HepG2 (cell line): ENCODE data around the gene TOM1L1. TPM values are rescaled to one million over a fixed set of nuclear protein-coding genes. Genes with fewer than 3 reads are reported as not detected.

Experiments used
- ATAC-seq: fragments of 200-7000 bp; cut with Tn5 transposase; 3 replicates; pipeline ENCODE4 v1.9.1; 2020; ENCODE audit warnings: mild to moderate bottlenecking, moderate library complexity
- BruUV-seq: library from RNA; stranded (reverse); fragments of 400-500 nt; replicated peaks from 2 replicates; lab custom pipeline; 2021; lab: Mats Ljungman, UMichigan
- CTCF ChIA-PET: fragments of 300-600 bp; formaldehyde crosslinking; extraction: SDS; loops from one replicate; lab custom pipeline; 2021; ENCODE audit warnings: low total read pairs, inconsistent platforms, low intra/inter-chr PET ratio; lab: Yijun Ruan, JAX
- POLR2A ChIA-PET: fragments of 350-600 bp; sonication (Branson Sonifier 250); formaldehyde crosslinking; loops from one replicate; lab custom pipeline; 2020; ENCODE audit warnings: antibody characterized with exemption, inconsistent platforms; lab: Yijun Ruan, JAX
- DNase-seq: peaks from one replicate; pipeline ENCODE4 v3.0.0-alpha.2; 2015; ENCODE audit warnings: low spot score
- FAIRE-seq: peaks from 3 replicates; lab custom pipeline; 2011; peaks lifted over from hg19 to GRCh38; lab: Jason Lieb, UNC
- H2AFZ ChIP-seq: one replicate; pipeline ENCODE4 v1.6.1; 2011; ENCODE audit warnings: low read length, inconsistent platforms
- H3K27ac ChIP-seq: fragments of 300-600 bp; 3 replicates; pipeline ENCODE4 v1.8.0; 2011; ENCODE audit warnings: mixed run types, mild to moderate bottlenecking, mixed read lengths, low read length, inconsistent platforms; ENCODE audit not compliant: insufficient read depth; ENCODE audit errors: extremely low read length
- H3K27me3 ChIP-seq, 2 experiments: fragments of 200-600 bp in 1 of 2; 2 replicates in 1 of 2; 3 replicates in 1 of 2; pipeline versions ENCODE4 v1.6.0 to v1.8.0; 2011; ENCODE audit warnings: low read length in 2 of 2, mild to moderate bottlenecking in 2 of 2, moderate library complexity in 2 of 2, inconsistent platforms in 1 of 2; ENCODE audit not compliant: insufficient read depth in 2 of 2, control insufficient read depth in 1 of 2
- H3K36me3 ChIP-seq, 2 experiments: fragments of 200-600 bp in 1 of 2; replicated peaks in 1 of 2; 2 replicates in 1 of 2; 3 replicates in 1 of 2; pipeline versions ENCODE4 v1.5.1 to v1.8.0; 2011; ENCODE audit warnings: low read length in 2 of 2, inconsistent platforms in 1 of 2; ENCODE audit not compliant: insufficient read depth in 2 of 2, control insufficient read depth in 1 of 2
- H3K4me1 ChIP-seq: 2 replicates; pipeline ENCODE4 v1.5.1; 2012; ENCODE audit warnings: low read length, inconsistent platforms; ENCODE audit not compliant: insufficient read depth
- H3K4me2 ChIP-seq: 2 replicates; pipeline ENCODE4 v1.6.0; 2011; ENCODE audit warnings: low read depth, low read length, inconsistent platforms
- H3K4me3 ChIP-seq, 3 experiments: fragments of 200-600 bp in 1 of 3; sonication (generic), shearing (Covaris generic) in 1 of 3; replicated peaks in 1 of 3; 2 replicates each; pipeline ENCODE4 v1.5.1; 2011 to 2016; ENCODE audit warnings: low read length in 3 of 3, inconsistent platforms in 2 of 3, low read depth in 2 of 3, mild to moderate bottlenecking in 2 of 3, control low read depth in 1 of 3, mixed read lengths in 1 of 3; ENCODE audit not compliant: insufficient read depth in 1 of 3
- H3K79me2 ChIP-seq: one replicate; pipeline ENCODE4 v1.6.1; 2011; ENCODE audit warnings: low read length, inconsistent platforms; ENCODE audit not compliant: insufficient read depth
- H3K9ac ChIP-seq: 2 replicates; pipeline ENCODE4 v1.6.0; 2011; ENCODE audit warnings: mild to moderate bottlenecking, low read depth, low read length, inconsistent platforms; ENCODE audit not compliant: insufficient read depth
- H3K9me3 ChIP-seq: 2 replicates; pipeline ENCODE4 v1.5.1; 2012; ENCODE audit warnings: mild to moderate bottlenecking, low read length
- H4K20me1 ChIP-seq: 2 replicates; pipeline ENCODE4 v1.6.0; 2011; ENCODE audit warnings: inconsistent platforms, mild to moderate bottlenecking, low read length, moderate library complexity; ENCODE audit not compliant: insufficient read depth
- SKI ChIP-seq: fragments of 450-650 bp; IDR thresholded peaks from one replicate; pipeline ENCODE4 v1.6.1; 2018; ENCODE audit warnings: mild to moderate bottlenecking; ENCODE audit not compliant: partially characterized antibody
- ZNF550 ChIP-seq: sonication (generic); formaldehyde crosslinking; IDR thresholded peaks from 2 replicates; pipeline ENCODE4 v1.4.0; 2020; ENCODE audit warnings: mild to moderate bottlenecking, missing genetic modification reagents, borderline replicate concordance
- ZNF891 ChIP-seq: sonication (generic); formaldehyde crosslinking; IDR thresholded peaks from 2 replicates; pipeline ENCODE4 v1.5.0; 2020; ENCODE audit warnings: mild to moderate bottlenecking, missing genetic modification reagents
- WGBS: methylation state at CpG from one replicate; pipeline ENCODE4 v1.1.6; 2017; ENCODE audit warnings: low lambda C conversion rate; 5-methylcytosine and 5-hydroxymethylcytosine counted together
- in situ Hi-C: cut with HindIII; loops from 2 replicates; pipeline ENCODE4 v1.10.0; 2017; ENCODE audit warnings: low pct_unique_long_range_greater_than_20kb; ENCODE audit not compliant: extremely low pct_ligation_motif_present
- intact Hi-C: fragments of 100-400 bp; cut with micrococcal nuclease; formaldehyde crosslinking; loops from one replicate; pipeline ENCODE4 v1.10.0; 2022; ENCODE audit not compliant: unreplicated experiment
- polyA plus RNA-seq, 8 experiments: library from polyadenylated mRNA; depleted of rRNA in 3 of 8; stranded (reverse) in 7 of 8; unstranded in 1 of 8; fragments of >200 nt; fragmentation: Illumina TruSeq in 4 of 8; extraction: Trizol in 4 of 8; gene quantifications; 2 replicates each; pipeline versions ENCODE4 v1.2.1 to v1.2.3, GENCODE V29; 2011 to 2016; ENCODE audit warnings: low read depth in 4 of 8, missing spikeins in 1 of 8, mixed read lengths in 1 of 8; ENCODE audit not compliant: insufficient read depth in 1 of 8
- total RNA-seq, 5 experiments: library from RNA; depleted of rRNA; stranded (reverse); fragments of >200 nt; fragmentation: Illumina TruSeq; extraction: Trizol; gene quantifications; 2 replicates each; pipeline ENCODE4 v1.2.3, GENCODE V29; 2016; ENCODE audit warnings: low read depth in 1 of 5
- TF ChIP-seq, protein P1 (sequence below): sonication (generic); formaldehyde crosslinking; IDR thresholded peaks from 2 replicates; pipeline ENCODE4 v1.4.0; 2020; ENCODE audit warnings: missing genetic modification reagents
- TF ChIP-seq, protein P2 (sequence below): sonication (generic); formaldehyde crosslinking; IDR thresholded peaks from 2 replicates; pipeline ENCODE4 v1.4.0; 2020; ENCODE audit warnings: missing genetic modification reagents

TOM1L1 gene
- total and polyA plus RNA-seq, 2 of the 13 experiments (the other 11 are each of a cell fraction or from before 2014, with no cell fraction given): 45.3 to 51.3 TPM

DNA sequence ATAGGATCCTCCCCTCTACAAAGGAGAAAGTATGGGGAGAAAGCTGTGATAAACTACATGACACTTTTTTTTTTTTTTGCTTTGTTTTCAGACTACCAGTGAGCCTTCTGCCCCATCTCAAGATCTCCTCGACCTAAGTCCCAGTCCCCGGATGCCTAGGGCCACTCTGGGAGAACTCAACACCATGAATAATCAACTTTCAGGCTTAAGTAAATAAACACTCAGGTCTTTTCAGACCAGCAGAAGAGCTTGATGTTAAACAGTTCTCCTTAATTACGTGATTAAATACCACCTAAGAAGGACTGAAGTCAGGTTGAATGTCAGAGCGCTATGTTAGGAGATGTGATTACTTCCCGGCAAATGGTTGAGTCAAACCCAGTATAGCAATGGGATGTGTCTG is 36.4 kb downstream of the TOM1L1 start:
- Histone ChIP-seq H3K4me1 (no peaks in the 10 kb centered on the region), H3K36me3 (peaks cover 13 to 51% of the 10 kb centered on the region in 2 experiments), H3K27me3 (no peaks in the 10 kb centered on the region), H3K4me2 (no peak overlapping the region), H2AFZ (no peak overlapping the region), H3K79me2 (no peaks in the 10 kb centered on the region), H3K27ac (no peak overlapping the region), H3K9ac (no peak overlapping the region), H3K9me3 (no peaks in the 10 kb centered on the region), H4K20me1 (no peaks in the 10 kb centered on the region), H3K4me3 (no peak overlapping the region)
- intact Hi-C loops: no loop called here
- FAIRE-seq (no peak), DNase-seq (no peak), ATAC-seq (no peak)
- ChIA-PET CTCF (no interaction called here), POLR2A (no interaction called here)
- 97% methylated on average over 5 of the region's 5 CpGs for WGBS
- TF ChIP-seq ZNF550 (CRISPR knock-in tag) (no peak), ZNF891 (CRISPR knock-in tag) (no peak), SKI (no peak)
- TF ChIP-seq, protein P1, sequence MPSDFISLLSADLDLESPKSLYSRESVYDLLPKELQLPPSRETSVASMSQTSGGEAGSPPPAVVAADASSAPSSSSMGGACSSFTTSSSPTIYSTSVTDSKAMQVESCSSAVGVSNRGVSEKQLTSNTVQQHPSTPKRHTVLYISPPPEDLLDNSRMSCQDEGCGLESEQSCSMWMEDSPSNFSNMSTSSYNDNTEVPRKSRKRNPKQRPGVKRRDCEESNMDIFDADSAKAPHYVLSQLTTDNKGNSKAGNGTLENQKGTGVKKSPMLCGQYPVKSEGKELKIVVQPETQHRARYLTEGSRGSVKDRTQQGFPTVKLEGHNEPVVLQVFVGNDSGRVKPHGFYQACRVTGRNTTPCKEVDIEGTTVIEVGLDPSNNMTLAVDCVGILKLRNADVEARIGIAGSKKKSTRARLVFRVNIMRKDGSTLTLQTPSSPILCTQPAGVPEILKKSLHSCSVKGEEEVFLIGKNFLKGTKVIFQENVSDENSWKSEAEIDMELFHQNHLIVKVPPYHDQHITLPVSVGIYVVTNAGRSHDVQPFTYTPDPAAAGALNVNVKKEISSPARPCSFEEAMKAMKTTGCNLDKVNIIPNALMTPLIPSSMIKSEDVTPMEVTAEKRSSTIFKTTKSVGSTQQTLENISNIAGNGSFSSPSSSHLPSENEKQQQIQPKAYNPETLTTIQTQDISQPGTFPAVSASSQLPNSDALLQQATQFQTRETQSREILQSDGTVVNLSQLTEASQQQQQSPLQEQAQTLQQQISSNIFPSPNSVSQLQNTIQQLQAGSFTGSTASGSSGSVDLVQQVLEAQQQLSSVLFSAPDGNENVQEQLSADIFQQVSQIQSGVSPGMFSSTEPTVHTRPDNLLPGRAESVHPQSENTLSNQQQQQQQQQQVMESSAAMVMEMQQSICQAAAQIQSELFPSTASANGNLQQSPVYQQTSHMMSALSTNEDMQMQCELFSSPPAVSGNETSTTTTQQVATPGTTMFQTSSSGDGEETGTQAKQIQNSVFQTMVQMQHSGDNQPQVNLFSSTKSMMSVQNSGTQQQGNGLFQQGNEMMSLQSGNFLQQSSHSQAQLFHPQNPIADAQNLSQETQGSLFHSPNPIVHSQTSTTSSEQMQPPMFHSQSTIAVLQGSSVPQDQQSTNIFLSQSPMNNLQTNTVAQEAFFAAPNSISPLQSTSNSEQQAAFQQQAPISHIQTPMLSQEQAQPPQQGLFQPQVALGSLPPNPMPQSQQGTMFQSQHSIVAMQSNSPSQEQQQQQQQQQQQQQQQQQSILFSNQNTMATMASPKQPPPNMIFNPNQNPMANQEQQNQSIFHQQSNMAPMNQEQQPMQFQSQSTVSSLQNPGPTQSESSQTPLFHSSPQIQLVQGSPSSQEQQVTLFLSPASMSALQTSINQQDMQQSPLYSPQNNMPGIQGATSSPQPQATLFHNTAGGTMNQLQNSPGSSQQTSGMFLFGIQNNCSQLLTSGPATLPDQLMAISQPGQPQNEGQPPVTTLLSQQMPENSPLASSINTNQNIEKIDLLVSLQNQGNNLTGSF (CRISPR knock-in tag): no peak
- TF ChIP-seq, protein P2, sequence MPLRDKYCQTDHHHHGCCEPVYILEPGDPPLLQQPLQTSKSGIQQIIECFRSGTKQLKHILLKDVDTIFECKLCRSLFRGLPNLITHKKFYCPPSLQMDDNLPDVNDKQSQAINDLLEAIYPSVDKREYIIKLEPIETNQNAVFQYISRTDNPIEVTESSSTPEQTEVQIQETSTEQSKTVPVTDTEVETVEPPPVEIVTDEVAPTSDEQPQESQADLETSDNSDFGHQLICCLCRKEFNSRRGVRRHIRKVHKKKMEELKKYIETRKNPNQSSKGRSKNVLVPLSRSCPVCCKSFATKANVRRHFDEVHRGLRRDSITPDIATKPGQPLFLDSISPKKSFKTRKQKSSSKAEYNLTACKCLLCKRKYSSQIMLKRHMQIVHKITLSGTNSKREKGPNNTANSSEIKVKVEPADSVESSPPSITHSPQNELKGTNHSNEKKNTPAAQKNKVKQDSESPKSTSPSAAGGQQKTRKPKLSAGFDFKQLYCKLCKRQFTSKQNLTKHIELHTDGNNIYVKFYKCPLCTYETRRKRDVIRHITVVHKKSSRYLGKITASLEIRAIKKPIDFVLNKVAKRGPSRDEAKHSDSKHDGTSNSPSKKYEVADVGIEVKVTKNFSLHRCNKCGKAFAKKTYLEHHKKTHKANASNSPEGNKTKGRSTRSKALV (CRISPR knock-in tag): no peak
- in situ Hi-C loops: no loop called here
- no TSS peak for BruUV-seq
